ENCODE data around the gene TEKT4.
A peak's percentile ranks its signal among the peaks of the same experiment; 100 is the strongest.

DNA sequence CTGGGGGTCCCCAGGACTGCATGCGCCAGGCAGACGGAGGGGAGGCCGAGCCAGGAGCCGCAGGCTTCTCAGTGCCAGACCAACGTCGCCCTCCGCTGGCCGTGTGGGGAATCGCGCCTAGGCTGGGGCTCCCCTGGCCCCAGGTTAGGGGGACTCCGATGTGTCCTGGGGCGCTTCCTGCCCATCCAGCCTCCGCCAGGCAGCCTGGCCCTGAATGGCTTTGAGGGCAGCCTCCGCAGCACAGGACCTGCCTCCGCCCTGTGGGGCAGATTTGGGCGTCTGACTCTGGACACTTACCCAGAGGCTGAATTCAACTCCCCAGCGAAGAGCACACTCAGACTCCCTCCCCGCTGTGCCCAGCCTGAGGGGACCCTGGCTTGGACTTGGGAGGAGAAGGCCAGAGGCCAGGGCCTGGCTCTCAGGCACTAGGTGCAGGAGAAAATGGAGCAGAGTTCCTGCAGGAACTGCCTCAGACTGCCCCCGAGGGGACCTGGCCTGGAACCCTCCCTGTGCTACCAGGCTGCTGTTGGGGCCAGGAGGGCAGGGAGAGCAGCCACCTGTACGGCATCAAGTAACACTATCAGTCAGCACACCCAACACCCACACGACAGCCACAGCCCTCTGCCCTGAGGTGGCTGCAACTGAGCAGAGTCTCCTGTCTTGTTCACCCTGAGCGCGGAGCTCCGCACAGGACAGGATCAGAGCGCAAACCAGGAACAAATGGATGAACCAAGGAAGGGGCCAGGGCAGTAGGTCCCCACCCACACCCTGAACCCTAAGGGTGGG lies 597 bp upstream of the TEKT4 start:
- TF ChIP-seq, protein P1, sequence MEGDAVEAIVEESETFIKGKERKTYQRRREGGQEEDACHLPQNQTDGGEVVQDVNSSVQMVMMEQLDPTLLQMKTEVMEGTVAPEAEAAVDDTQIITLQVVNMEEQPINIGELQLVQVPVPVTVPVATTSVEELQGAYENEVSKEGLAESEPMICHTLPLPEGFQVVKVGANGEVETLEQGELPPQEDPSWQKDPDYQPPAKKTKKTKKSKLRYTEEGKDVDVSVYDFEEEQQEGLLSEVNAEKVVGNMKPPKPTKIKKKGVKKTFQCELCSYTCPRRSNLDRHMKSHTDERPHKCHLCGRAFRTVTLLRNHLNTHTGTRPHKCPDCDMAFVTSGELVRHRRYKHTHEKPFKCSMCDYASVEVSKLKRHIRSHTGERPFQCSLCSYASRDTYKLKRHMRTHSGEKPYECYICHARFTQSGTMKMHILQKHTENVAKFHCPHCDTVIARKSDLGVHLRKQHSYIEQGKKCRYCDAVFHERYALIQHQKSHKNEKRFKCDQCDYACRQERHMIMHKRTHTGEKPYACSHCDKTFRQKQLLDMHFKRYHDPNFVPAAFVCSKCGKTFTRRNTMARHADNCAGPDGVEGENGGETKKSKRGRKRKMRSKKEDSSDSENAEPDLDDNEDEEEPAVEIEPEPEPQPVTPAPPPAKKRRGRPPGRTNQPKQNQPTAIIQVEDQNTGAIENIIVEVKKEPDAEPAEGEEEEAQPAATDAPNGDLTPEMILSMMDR (IDR thresholded peaks at IDR 0.05; ENCODE audit: low read depth, low read length, poor library complexity, severe bottlenecking) = peak; percentile 75
- no peak for TF ChIP-seq EZH2phosphoT487 (IDR thresholded peaks at IDR 0.05; ENCODE audit: borderline replicate concordance, low read length)
